SK-N-MC (cell line): ENCODE data around the gene TCF7L2.

Source experiments
- DNase-seq: peaks from one replicate; pipeline ENCODE4 v3.0.0-alpha.2; 2011; ENCODE audit warnings: low read depth, low spot score
- H3K27ac ChIP-seq: fragments of 200-600 bp; sonication (generic); 2 replicates; pipeline ENCODE4 v1.5.1; 2016; ENCODE audit warnings: mixed run types
- H3K36me3 ChIP-seq: fragments of 200-600 bp; sonication (generic); 2 replicates; pipeline ENCODE4 v1.6.1; 2017; ENCODE audit warnings: antibody characterized with exemption, low read length, mixed read lengths; ENCODE audit not compliant: insufficient read depth
- H3K4me3 ChIP-seq: fragments of 200-600 bp; sonication (generic); 2 replicates; pipeline ENCODE4 v1.5.1; 2016
- H3K9ac ChIP-seq: fragments of 200-600 bp; sonication (generic); 2 replicates; pipeline ENCODE4 v1.8.0; 2017; ENCODE audit warnings: mixed run types, mixed read lengths; ENCODE audit not compliant: insufficient read length
- H3K9me3 ChIP-seq: fragments of 200-600 bp; sonication (generic); 2 replicates; pipeline ENCODE4 v1.6.1; 2017; ENCODE audit warnings: low read depth, mild to moderate bottlenecking, antibody characterized with exemption, low read length, moderate library complexity, mixed read lengths
- EZH2 ChIP-seq: fragments of 200-600 bp; sonication (generic); IDR thresholded peaks from one replicate; pipeline ENCODE4 v1.6.1; 2017; ENCODE audit warnings: antibody characterized with exemption
- FOXP2 ChIP-seq: optimal IDR thresholded peaks from 2 replicates; pipeline ENCODE3; 2011; ENCODE audit warnings: mild to moderate bottlenecking, moderate library complexity; ENCODE audit not compliant: insufficient read depth; ENCODE audit errors: extremely low read length, control extremely low read depth
- POLR2AphosphoS5 ChIP-seq: IDR thresholded peaks from 2 replicates; pipeline ENCODE4 v1.6.1; 2012; ENCODE audit warnings: mild to moderate bottlenecking, low read depth, low read length, borderline replicate concordance

The TCF7L2 gene

DNA sequence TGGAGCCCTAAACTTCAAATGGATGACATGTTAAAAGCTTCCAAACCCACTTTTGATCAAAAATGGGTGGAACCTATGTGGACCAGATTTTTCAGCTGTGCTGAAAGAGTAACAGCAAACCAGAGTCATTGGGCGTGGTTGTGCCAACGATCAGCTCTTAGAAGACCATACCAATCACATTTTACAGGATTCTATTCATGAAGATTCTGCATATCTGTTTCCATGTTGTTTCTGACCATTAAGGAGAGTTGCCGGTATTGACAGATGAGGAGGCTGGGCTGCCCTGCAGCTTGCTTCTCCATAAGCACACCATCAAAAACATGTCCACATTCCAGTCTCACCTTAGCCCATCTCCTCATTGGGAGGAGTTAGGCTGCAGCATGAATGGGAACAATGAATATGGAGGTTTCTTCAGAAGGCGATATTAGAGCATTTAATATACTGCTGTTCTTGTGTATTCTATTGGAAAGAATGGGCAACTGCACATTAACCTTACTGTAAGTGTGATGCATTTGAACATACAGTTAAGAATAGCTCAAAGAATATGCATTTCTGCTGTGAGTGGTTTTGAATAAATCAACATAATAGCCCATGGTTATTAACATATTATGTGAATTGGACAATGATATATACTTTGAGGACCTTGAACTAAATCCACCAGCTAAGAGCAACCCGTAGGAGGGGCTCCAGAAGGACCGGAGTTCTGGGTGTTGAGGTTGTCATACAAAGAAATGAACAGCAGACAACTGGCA lies 116.7 kb downstream of the TCF7L2 start:
- DNase-seq, result no peak
- Histone ChIP-seq H3K9ac (no peak overlapping the region), H3K36me3 (no peaks in the 10 kb centered on the region), H3K27ac (no peak overlapping the region), H3K9me3 (no peaks in the 10 kb centered on the region), H3K4me3 (no peak overlapping the region)
- no peak for TF ChIP-seq EZH2
- TF ChIP-seq POLR2AphosphoS5, result no peak

DNA sequence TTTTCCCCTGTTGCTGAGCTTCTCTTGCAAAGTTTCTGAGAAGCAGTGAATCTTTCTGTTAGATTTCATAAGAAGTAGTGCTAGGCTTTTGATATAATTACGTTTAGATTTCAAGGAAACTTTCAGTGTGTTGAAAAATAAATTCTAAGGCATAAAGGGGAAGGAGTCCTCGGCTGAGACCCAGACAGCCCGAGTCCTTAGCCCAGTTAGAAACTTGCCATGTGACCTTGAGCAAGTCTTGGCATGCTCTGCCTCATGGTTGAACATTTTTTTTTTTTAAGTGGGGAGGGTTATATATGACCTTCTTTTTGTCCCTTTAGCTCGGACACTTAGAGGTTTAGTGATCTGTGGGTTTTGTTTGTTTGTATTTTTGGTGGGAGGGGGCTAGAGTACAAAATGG lies 117.5 kb downstream of the TCF7L2 start:
- Histone ChIP-seq H3K36me3 (no peaks in the 10 kb centered on the region), H3K27ac (no peak overlapping the region), H3K4me3 (no peak overlapping the region), H3K9me3 (no peaks in the 10 kb centered on the region), H3K9ac (no peak overlapping the region)
- no peak for DNase-seq
- TF ChIP-seq POLR2AphosphoS5 (no peak), FOXP2 (no peak), EZH2 (no peak)

DNA sequence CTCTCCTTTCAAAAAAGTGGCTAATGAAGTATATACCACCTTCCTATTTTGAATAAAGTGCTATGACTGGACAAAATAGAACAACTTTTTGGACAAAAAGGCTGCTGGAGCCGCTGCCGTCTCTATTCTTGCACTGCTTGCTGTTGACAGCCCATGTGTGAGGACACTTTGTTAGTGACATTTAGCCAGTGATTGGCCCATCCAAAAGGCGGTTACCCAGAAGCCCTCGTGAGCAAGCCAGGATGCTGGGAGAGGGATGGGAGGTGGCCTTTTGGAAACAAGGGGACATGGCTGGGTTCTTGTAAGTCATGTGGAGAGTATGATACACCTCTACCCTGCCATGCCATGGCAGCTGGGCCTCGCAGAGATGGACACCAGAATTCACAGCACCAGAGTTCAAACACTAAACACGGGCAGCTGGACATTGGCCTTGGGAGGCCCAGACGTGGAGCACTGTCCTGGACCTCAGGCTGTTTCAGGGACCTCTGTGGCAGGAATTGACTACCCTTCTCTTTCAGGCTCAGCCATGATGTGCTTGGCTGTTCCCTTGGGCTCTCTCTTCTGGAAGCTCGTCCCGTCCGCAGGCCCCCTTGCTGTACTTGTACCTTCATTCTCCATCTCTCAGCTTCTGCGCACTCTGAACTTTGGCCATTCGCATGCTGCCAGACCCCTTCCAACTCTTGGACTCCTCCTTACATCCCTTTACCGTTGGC lies 118.3 kb downstream of the TCF7L2 start:
- H3K9me3 ChIP-seq, result no peaks in the 10 kb centered on the region
- DNase-seq, result no peak
- no peaks in the 10 kb centered on the region for H3K36me3 ChIP-seq
- H3K4me3 ChIP-seq, result no peak overlapping the region
- no peak overlapping the region for H3K27ac ChIP-seq
- no peak overlapping the region for H3K9ac ChIP-seq
- TF ChIP-seq POLR2AphosphoS5 (no peak), EZH2 (no peak), FOXP2 (no peak)

DNA sequence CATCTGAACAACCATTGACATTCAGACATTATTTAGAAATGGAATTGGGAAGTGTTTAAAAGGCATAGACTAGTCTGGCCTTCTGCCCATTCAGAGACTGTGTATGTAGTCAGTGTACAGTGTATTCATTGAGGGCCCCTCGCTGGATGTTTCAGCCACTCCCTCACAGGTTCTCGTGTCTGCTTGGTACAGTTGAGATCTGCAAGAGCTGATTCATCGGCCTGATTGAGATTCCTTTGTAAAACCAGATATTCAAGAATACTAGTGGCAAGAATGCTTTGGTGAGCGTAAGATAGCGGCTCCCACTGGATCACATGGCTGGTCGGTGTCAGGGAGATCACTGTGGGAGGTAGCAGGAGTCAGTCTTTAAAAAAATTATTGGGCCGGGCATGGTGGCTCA lies 119.5 kb downstream of the TCF7L2 start:
- Histone ChIP-seq H3K36me3 (no peaks in the 10 kb centered on the region), H3K9me3 (no peaks in the 10 kb centered on the region), H3K9ac (no peak overlapping the region), H3K4me3 (no peak overlapping the region), H3K27ac (no peak overlapping the region)
- no peak for DNase-seq
- TF ChIP-seq POLR2AphosphoS5, result no peak
- no peak for TF ChIP-seq FOXP2
- TF ChIP-seq EZH2, result no peak

- Histone ChIP-seq H3K36me3 (no peaks in the 10 kb centered on the region), H3K9ac (no peak overlapping the region), H3K9me3 (no peaks in the 10 kb centered on the region), H3K27ac (no peak overlapping the region), H3K4me3 (no peak overlapping the region)
- no peak for DNase-seq
- TF ChIP-seq POLR2AphosphoS5 (no peak), EZH2 (no peak), FOXP2 (no peak)
These were observed 121.4 kb downstream of the TCF7L2 start for GRCh38 chr10:113071446-113071845.

DNA sequence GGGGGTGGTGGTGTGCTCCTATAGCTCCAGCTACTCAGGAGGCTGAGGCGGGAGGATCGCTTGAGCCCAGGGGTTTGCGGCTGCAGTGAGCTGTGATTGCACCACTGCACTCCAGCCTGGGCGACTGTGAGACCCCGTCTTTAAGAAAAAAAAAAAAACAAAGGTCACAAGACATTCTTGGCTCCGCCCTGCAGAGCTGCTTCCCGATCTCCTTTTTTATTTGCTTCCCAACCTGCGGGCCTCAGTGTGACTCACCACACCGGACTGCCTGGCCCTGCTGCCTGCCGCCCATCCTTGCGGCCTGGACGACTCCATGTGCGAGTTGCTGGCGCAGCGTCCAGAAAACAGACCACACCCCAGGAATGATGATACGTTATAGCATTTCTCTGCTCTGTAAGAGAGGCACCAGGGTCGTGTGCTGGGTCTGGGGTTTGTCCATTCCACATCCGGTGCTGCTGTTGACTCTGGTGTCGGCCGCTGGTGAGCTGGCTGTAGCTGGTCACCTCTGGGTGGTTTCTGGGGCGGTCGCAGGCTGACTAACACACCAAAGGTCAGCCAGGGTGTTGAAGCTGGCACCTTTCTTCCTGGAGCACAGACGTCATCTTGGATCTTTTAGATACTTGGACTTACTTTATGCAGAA lies 123.6 kb downstream of the TCF7L2 start:
- Histone ChIP-seq H3K27ac (no peak overlapping the region), H3K9me3 (no peaks in the 10 kb centered on the region), H3K9ac (no peak overlapping the region), H3K4me3 (no peak overlapping the region), H3K36me3 (no peaks in the 10 kb centered on the region)
- no peak for DNase-seq
- TF ChIP-seq FOXP2 (no peak), POLR2AphosphoS5 (no peak), EZH2 (no peak)

DNA sequence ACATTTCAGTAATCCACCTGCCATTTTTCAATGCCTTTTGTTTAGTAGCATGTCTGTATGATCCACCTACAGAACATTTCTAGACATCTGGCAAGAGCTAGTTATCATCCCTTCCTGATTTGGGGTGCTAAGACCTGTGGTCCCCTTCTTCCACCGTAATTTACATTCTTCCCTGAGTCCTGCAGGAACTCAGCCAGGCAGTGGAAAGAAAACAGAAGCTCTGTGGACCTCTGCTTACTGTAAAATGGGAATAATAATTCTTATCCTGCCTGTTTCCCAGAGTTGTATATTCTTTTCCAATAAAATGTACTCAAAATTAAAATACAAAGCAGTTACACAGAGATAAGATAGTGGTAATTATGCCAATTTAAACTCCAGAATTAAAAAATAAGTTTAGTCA lies 126.9 kb downstream of the TCF7L2 start:
- H3K27ac ChIP-seq, result no peak overlapping the region
- no peak for DNase-seq
- H3K9ac ChIP-seq, result no peak overlapping the region
- H3K4me3 ChIP-seq, result no peak overlapping the region
- TF ChIP-seq POLR2AphosphoS5 (no peak), EZH2 (no peak), FOXP2 (no peak)
- H3K36me3 ChIP-seq, result no peaks in the 10 kb centered on the region
- no peaks in the 10 kb centered on the region for H3K9me3 ChIP-seq

- no peak for TF ChIP-seq POLR2AphosphoS5
- TF ChIP-seq EZH2, result no peak
- TF ChIP-seq FOXP2, result no peak
- no peaks in the 10 kb centered on the region for H3K9me3 ChIP-seq
- no peak overlapping the region for H3K9ac ChIP-seq
- H3K36me3 ChIP-seq, result no peaks in the 10 kb centered on the region
- DNase-seq, result no peak
- no peak overlapping the region for H3K4me3 ChIP-seq
- no peak overlapping the region for H3K27ac ChIP-seq
These were observed 128.3 kb downstream of the TCF7L2 start for GRCh38 chr10:113078282-113078907.
